Liver (tissue), 9 donors: ENCODE measurements around the gene CYP2R1. TPM values are rescaled to one million over a fixed set of nuclear protein-coding genes. Genes with fewer than 3 reads are reported as not detected.
A peak's percentile ranks its signal among the peaks of the same experiment; 100 is the strongest.

Experiments
- DNase-seq: peaks from one replicate; pipeline ENCODE4 v3.0.0-alpha.2; 2017; ENCODE audit warnings: low spot score
- H3K27ac ChIP-seq, 2 donors: one replicate each; pipeline ENCODE4 v1.7.0; 2013; ENCODE audit warnings: inconsistent platforms in 2 of 2, low read length in 2 of 2, control low read depth in 1 of 2, low read depth in 1 of 2, mild to moderate bottlenecking in 1 of 2
- H3K27me3 ChIP-seq, 4 donors: one replicate each; pipeline versions ENCODE4 v1.6.1 to v1.7.0; 2013; ENCODE audit warnings: low read length in 3 of 4, inconsistent platforms in 1 of 4, mild to moderate bottlenecking in 1 of 4, moderate library complexity in 1 of 4; ENCODE audit not compliant: control insufficient read depth in 4 of 4, insufficient read depth in 4 of 4
- H3K36me3 ChIP-seq, 4 donors: one replicate each; pipeline versions ENCODE4 v1.6.1 to v1.7.0; 2013; ENCODE audit warnings: low read length in 3 of 4, mild to moderate bottlenecking in 3 of 4, low read depth in 1 of 4, moderate library complexity in 1 of 4; ENCODE audit not compliant: control insufficient read depth in 4 of 4, insufficient read depth in 3 of 4
- H3K4me1 ChIP-seq, 4 donors: one replicate each; pipeline versions ENCODE4 v1.6.1 to v1.7.0; 2013; ENCODE audit warnings: low read length in 3 of 4, mild to moderate bottlenecking in 3 of 4, moderate library complexity in 1 of 4; ENCODE audit not compliant: control insufficient read depth in 4 of 4, insufficient read depth in 4 of 4
- H3K4me3 ChIP-seq, 3 donors: one replicate each; pipeline versions ENCODE4 v1.6.1 to v1.7.0; 2013; ENCODE audit warnings: low read length in 3 of 3, control low read depth in 1 of 3, low read depth in 1 of 3, mild to moderate bottlenecking in 1 of 3
- H3K9ac ChIP-seq, 2 donors: one replicate each; pipeline ENCODE4 v1.7.0; 2013; ENCODE audit warnings: low read length in 2 of 2, mild to moderate bottlenecking in 2 of 2, moderate library complexity in 2 of 2, control low read depth in 1 of 2, low read depth in 1 of 2
- H3K9me3 ChIP-seq, 4 donors: one replicate each; pipeline versions ENCODE4 v1.6.1 to v1.7.0; 2013; ENCODE audit warnings: low read length in 3 of 4; ENCODE audit not compliant: control insufficient read depth in 4 of 4
- ATF3 ChIP-seq: IDR thresholded peaks from 2 replicates; pipeline ENCODE4 v1.6.1; 2016; ENCODE audit warnings: antibody characterized with exemption
- CTCF ChIP-seq: fragments of 150-350 bp; IDR thresholded peaks from 2 replicates; pipeline ENCODE4 v1.5.1; 2017; ENCODE audit warnings: improper control_type of control experiment, low read depth, low read length; ENCODE audit not compliant: missing input control
- EGR1 ChIP-seq, 2 donors: IDR thresholded peaks; 2 replicates each; pipeline ENCODE4 v1.6.1; 2016 to 2018; ENCODE audit warnings: antibody characterized with exemption in 2 of 2, low read depth in 2 of 2
- FOXA1 ChIP-seq: IDR thresholded peaks from 2 replicates; pipeline ENCODE4 v1.6.1; 2016; ENCODE audit warnings: antibody characterized with exemption
- FOXA2 ChIP-seq: IDR thresholded peaks from 2 replicates; pipeline ENCODE4 v1.6.1; 2016; ENCODE audit warnings: antibody characterized with exemption
- GABPA ChIP-seq, 2 donors: IDR thresholded peaks in 1 of 2; conservative IDR thresholded peaks in 1 of 2; 2 replicates each; pipeline ENCODE4 v1.6.1; 2016; ENCODE audit warnings: antibody characterized with exemption in 2 of 2, mild to moderate bottlenecking in 1 of 2, moderate library complexity in 1 of 2
- HNF4A ChIP-seq, 2 donors: conservative IDR thresholded peaks; 2 replicates each; pipeline ENCODE4 v1.6.1; 2016; ENCODE audit warnings: antibody characterized with exemption in 2 of 2, mild to moderate bottlenecking in 2 of 2
- NR2F2 ChIP-seq: IDR thresholded peaks from 2 replicates; pipeline ENCODE4 v1.6.1; 2016; ENCODE audit warnings: antibody characterized with exemption
- RAD21 ChIP-seq, 2 donors: IDR thresholded peaks; 2 replicates each; pipeline ENCODE4 v1.6.1; 2016; ENCODE audit warnings: antibody characterized with exemption in 2 of 2, mild to moderate bottlenecking in 2 of 2
- REST ChIP-seq: IDR thresholded peaks from 2 replicates; pipeline ENCODE4 v1.6.1; 2016; ENCODE audit warnings: antibody characterized with exemption, mild to moderate bottlenecking
- RXRA ChIP-seq, 2 donors: IDR thresholded peaks; 2 replicates each; pipeline ENCODE4 v1.6.1; 2017 to 2018; ENCODE audit warnings: antibody characterized with exemption in 2 of 2, mild to moderate bottlenecking in 1 of 2
- SP1 ChIP-seq: IDR thresholded peaks from 2 replicates; pipeline ENCODE4 v1.6.1; 2018; ENCODE audit warnings: antibody characterized with exemption, mild to moderate bottlenecking
- TAF1 ChIP-seq: conservative IDR thresholded peaks from 2 replicates; pipeline ENCODE4 v1.6.1; 2016; ENCODE audit warnings: antibody characterized with exemption, mild to moderate bottlenecking
- YY1 ChIP-seq: IDR thresholded peaks from 2 replicates; pipeline ENCODE4 v1.6.1; 2016; ENCODE audit warnings: antibody characterized with exemption, mild to moderate bottlenecking
- ZBTB33 ChIP-seq: IDR thresholded peaks from 2 replicates; pipeline ENCODE4 v1.6.1; 2016; ENCODE audit warnings: antibody characterized with exemption
- WGBS: extraction: QIAGEN DNeasy Blood & Tissue Kit; methylation state at CpG from one replicate; pipeline ENCODE4 v1.1.7; 2013; 5-methylcytosine and 5-hydroxymethylcytosine counted together
- polyA plus RNA-seq, 2 donors: library from polyadenylated mRNA; stranded (reverse) in 1 of 2; unstranded in 1 of 2; fragments of 200-250 nt in 1 of 2; fragments of >200 nt in 1 of 2; fragmentation: Nextera tagmentation in 1 of 2; extraction: Ambion mirVana in 1 of 2; gene quantifications; one replicate each; pipeline versions ENCODE4 v1.2.1 to v1.2.3, GENCODE V29; 2013 to 2015
- total RNA-seq, 2 donors: library from RNA; depleted of rRNA; stranded (reverse); fragments of >200 nt; gene quantifications; one replicate each; pipeline ENCODE4 v1.2.3, GENCODE V29; 2014
- donor health status: healthy.
- donor health status: healthy.
- donor health status: healthy.
- donor health status: healthy.
- donor health status: healthy.

Gene CYP2R1
- total and polyA plus RNA-seq, 4 donors: 3.2 to 8.2 (median 6.7) TPM

GRCh38 chr11:14908214-14908880 lies 16.3 kb upstream of the CYP2R1 start:
- DNase-seq: no peak

GRCh38 chr11:14907411-14908213 lies 15.6 kb upstream of the CYP2R1 start:
- Histone ChIP-seq H3K4me3 (no peak overlapping the region), H3K9me3 (no peaks in the 10 kb centered on the region), H3K9ac (no peak overlapping the region), H3K27ac (no peak overlapping the region), H3K4me1 (peaks cover 2 to 29% (median 4%) of the 10 kb centered on the region in 4 donors), H3K36me3 (no peaks in the 10 kb centered on the region), H3K27me3 (no peaks in the 10 kb centered on the region)
- 25% methylated on average over 13 of the region's 13 CpGs for WGBS
- DNase-seq: peak; percentile 86
- TF ChIP-seq FOXA1: no peak
- TF ChIP-seq REST: no peak
- TF ChIP-seq ATF3: no peak
- no peak for TF ChIP-seq EGR1 (IDR thresholded peaks at IDR 0.05; ENCODE audit: low read depth in 2 of 2)
- TF ChIP-seq ZBTB33: no peak
- TF ChIP-seq CTCF: peak; percentile 66
- TF ChIP-seq FOXA2: no peak
- TF ChIP-seq HNF4A (conservative IDR thresholded peaks at IDR 0.05): peak; percentile 27 to 35
- no peak for TF ChIP-seq GABPA (IDR thresholded peaks at IDR 0.05 in 1 of 2, conservative IDR thresholded peaks at IDR 0.05 in 1 of 2)
- TF ChIP-seq TAF1: no peak
- no peak for TF ChIP-seq YY1
- no peak for TF ChIP-seq NR2F2
- peak; percentile 65 to 80 for TF ChIP-seq RAD21 (IDR thresholded peaks at IDR 0.05)
- no peak for TF ChIP-seq RXRA (IDR thresholded peaks at IDR 0.05)
- no peak for TF ChIP-seq SP1

More at GRCh38 chr11:14908214-14908880, 16.3 kb upstream of the CYP2R1 start:
- 31% methylated on average over 6 of the region's 6 CpGs for WGBS
- Histone ChIP-seq H3K4me3 (no peak overlapping the region), H3K9me3 (no peaks in the 10 kb centered on the region), H3K9ac (no peak overlapping the region), H3K27me3 (no peaks in the 10 kb centered on the region), H3K27ac (no peak overlapping the region), H3K4me1 (peaks cover 2 to 29% (median 4%) of the 10 kb centered on the region in 4 donors), H3K36me3 (no peaks in the 10 kb centered on the region)
- TF ChIP-seq EGR1 (IDR thresholded peaks at IDR 0.05; ENCODE audit: low read depth in 2 of 2) (no peak), RAD21 (IDR thresholded peaks at IDR 0.05) (peak; percentile 85 to 91), ATF3 (no peak), CTCF (peak; percentile 65), FOXA2 (no peak), FOXA1 (no peak)
